Astrocyte of the spinal cord (primary cell): ENCODE measurements around the gene AUTS2.

Experiments used
- DNase-seq: peaks from one replicate; pipeline ENCODE4 v3.0.0; 2011; ENCODE audit warnings: low read depth, low spot score
- H3K4me3 ChIP-seq: 2 replicates; pipeline ENCODE4 v1.5.1; 2011; ENCODE audit warnings: low read depth, mild to moderate bottlenecking, low read length, moderate library complexity
- in situ Hi-C: cut with HindIII; loops from 2 replicates; pipeline ENCODE4 v1.10.0; 2017; ENCODE audit warnings: low sequenced_read_pairs
- TF ChIP-seq, protein P1 (sequence below): IDR thresholded peaks from 2 replicates; pipeline ENCODE4 v1.5.1; 2012; ENCODE audit warnings: low read depth, mild to moderate bottlenecking, low read length, inconsistent platforms

Gene AUTS2

DNA sequence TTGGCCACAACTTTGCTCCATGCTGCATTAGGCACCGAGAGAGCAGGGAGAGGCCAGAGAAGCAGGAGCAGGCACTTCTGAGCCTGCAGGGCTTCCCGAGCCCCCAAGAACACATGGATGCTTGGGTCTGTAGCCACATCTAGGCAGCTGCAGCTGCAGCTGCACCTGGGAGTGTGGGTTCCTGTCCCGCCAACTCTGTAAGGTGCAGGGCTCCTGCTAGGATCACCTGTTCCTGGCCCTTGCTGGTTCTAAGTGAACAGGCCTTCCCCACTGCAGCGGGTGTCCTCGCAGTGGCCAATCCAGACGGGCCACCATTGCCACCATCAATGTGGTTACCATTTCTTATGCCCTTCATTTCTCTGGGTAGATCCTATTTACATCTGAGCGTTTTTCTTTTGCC is 330.3 kb downstream of the AUTS2 start:
- TF ChIP-seq, protein P1, sequence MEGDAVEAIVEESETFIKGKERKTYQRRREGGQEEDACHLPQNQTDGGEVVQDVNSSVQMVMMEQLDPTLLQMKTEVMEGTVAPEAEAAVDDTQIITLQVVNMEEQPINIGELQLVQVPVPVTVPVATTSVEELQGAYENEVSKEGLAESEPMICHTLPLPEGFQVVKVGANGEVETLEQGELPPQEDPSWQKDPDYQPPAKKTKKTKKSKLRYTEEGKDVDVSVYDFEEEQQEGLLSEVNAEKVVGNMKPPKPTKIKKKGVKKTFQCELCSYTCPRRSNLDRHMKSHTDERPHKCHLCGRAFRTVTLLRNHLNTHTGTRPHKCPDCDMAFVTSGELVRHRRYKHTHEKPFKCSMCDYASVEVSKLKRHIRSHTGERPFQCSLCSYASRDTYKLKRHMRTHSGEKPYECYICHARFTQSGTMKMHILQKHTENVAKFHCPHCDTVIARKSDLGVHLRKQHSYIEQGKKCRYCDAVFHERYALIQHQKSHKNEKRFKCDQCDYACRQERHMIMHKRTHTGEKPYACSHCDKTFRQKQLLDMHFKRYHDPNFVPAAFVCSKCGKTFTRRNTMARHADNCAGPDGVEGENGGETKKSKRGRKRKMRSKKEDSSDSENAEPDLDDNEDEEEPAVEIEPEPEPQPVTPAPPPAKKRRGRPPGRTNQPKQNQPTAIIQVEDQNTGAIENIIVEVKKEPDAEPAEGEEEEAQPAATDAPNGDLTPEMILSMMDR = no peak
- no peak overlapping the region for H3K4me3 ChIP-seq
- DNase-seq = no peak
- in situ Hi-C loops = no loop called here

DNA sequence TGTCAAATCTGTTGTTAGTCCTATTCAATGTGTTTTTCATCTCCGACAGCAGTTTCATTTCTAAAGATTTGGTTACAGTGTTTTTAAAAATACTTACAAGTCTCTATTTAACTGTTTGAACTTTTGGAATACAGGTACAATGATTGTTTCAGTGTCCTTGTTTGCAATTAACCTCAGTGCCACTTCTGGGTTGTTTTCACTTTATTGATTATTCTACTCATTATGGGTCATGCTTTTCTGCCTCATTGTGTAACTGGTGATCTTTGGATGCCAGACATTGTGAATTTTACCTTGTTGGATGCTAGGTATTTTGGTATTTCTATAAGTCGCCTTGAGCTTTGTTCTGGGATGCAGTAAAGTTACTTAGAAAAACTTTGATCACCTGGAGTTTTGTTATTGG is 331.3 kb downstream of the AUTS2 start:
- DNase-seq = no peak
- H3K4me3 ChIP-seq = no peak overlapping the region
- TF ChIP-seq, protein P1 = no peak
- in situ Hi-C loops = no loop called here

DNA sequence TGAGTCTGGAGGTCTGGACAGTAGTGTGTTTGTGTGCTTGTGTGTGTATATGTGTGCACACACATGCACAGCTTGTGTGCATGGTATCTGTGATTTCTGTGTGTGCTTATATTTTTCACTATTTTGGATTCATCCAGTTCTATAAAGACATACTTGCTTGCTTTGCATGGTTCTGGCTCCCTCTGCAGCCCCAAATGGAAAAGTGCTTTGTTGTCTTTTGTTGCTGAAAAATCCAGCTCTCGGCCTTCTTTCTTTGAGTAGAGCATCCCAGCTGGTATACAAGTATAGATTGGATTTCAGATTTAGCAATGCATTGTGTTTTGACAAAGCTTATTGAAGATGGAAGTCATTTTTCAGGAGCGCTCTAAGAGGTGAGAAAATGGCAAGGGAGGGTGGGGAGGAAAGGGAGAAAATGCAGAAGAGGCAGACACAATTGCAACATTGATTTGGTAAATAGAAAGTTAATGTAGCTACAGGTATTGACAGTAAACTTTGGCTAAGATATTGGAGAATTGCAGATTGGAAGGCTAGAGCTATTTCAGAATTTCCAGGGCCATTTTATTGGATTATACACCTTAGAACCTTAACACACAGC is 333.9 kb downstream of the AUTS2 start:
- no peak overlapping the region for H3K4me3 ChIP-seq
- in situ Hi-C loops = no loop called here
- DNase-seq = peak; percentile 51
- TF ChIP-seq, protein P1 = peak; percentile 74

DNA sequence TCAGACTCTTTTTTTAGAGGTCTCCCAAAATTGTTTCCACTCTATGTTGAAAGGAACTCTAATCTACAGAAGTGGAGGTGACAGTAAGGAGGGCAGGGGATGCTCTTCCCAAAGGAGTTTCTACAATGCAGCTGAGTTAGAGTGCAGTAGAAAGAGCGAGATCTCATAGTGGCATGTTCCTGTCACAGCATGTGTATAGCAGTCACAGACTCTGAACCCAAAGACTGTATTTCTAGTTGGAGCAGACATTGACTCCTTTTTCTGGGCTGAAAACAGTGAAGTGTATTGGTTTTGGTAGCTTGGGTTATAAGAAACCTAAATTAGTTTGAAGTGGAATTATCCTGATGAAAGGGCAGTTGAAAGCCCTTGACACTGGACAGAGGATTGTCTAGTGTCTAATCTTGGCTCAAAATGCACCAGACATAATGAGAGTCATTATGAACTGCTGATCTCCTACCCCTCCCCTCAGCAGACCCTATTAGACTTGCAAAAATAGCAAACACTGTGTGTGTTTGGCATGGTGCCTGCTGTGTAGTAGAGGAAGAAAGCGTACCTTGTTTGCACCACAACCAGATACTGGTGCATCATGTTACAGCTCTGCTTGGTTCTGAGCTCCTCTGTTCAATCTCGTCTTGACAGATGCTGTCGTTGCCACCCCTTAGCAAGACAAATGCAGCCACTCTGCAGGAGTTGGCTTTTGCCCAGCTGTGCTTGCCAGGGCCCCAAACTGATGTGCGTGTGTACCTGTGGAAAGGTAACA is 336.0 kb downstream of the AUTS2 start:
- no peak overlapping the region for H3K4me3 ChIP-seq
- TF ChIP-seq, protein P1 = no peak
- in situ Hi-C loops = no loop called here
- DNase-seq = no peak

DNA sequence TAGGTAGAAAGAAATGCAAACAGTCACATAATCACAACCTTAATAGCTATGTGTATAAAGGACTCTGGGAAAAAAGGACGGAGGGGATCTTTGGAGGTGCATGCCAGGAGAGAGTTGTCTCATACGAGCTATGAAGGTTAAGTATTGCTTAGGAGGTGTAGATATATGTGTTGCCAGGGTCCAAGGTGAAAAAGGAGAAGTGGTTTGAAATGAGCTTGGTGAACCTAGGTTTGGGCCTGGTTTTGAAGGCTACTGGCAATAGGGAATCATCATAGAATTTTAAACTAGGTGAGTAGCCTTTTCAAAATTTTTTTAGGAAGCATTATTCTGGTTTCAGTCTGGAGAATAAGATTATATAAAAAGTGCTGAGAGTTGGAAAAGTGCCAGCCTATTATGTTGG is 336.8 kb downstream of the AUTS2 start:
- in situ Hi-C loops = no loop called here
- no peak for DNase-seq
- TF ChIP-seq, protein P1 = no peak
- no peak overlapping the region for H3K4me3 ChIP-seq

DNA sequence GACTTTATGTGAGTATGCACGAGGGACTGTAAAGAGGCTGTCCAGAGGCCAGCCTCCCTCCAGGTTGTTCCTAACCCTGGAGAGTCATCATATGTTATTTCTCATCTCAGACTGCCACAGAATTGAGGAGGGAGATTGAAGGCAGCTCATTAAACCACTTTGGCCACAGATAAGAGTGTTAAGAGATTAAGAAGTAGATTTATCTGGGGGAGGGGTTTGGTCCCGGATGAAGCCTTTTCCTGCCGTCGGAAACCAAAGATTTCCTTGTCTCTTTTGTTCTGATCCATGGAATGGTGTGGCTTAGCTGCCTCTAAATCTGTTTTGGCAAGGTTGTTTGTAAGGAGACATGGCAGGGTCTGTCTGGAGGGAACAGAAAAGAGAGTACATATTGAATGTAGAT is 338.8 kb downstream of the AUTS2 start:
- no peak overlapping the region for H3K4me3 ChIP-seq
- DNase-seq = no peak
- in situ Hi-C loops = no loop called here
- TF ChIP-seq, protein P1 = no peak
